ENCODE measurements around the gene C2orf81. TPM values are rescaled to one million over a fixed set of nuclear protein-coding genes. Genes with fewer than 3 reads are reported as not detected.

Gene C2orf81
- total RNA-seq, 1 experiment from 2014 or later: not detected

Other genes starting within 250 kb of the C2orf81 start
- 95.6 and 187 TPM in 2 replicates for gene MOB1A, start 242.7 kb downstream of the C2orf81 start, total RNA-seq (2014; rRNA removed; shearing (Covaris generic); ENCODE audit: low replicate concordance)
- gene MTHFD2, start 223.0 kb downstream of the C2orf81 start, total RNA-seq (2014; rRNA removed; shearing (Covaris generic); ENCODE audit: low replicate concordance): 445 and 448 TPM in 2 replicates
- under 0.01 TPM in 1 of 2 replicates, not detected in the other for gene SLC4A5, start 78.2 kb downstream of the C2orf81 start, total RNA-seq (2014; rRNA removed; shearing (Covaris generic); ENCODE audit: low replicate concordance)
- gene DCTN1, start 41.3 kb downstream of the C2orf81 start, total RNA-seq (2014; rRNA removed; shearing (Covaris generic); ENCODE audit: low replicate concordance): 99.3 and 150 TPM in 2 replicates
- gene WDR54, start 111 bp upstream of the C2orf81 start, total RNA-seq (2014; rRNA removed; shearing (Covaris generic); ENCODE audit: low replicate concordance): 25.3 and 26.9 TPM in 2 replicates
- gene RTKN, start 20.3 kb upstream of the C2orf81 start, total RNA-seq (2014; rRNA removed; shearing (Covaris generic); ENCODE audit: low replicate concordance): 8.8 and 12.7 TPM in 2 replicates
- gene INO80B, start 33.5 kb upstream of the C2orf81 start, total RNA-seq (2014; rRNA removed; shearing (Covaris generic); ENCODE audit: low replicate concordance): 14.0 and 60.4 TPM in 2 replicates
- gene WBP1, start 36.8 kb upstream of the C2orf81 start, total RNA-seq (2014; rRNA removed; shearing (Covaris generic); ENCODE audit: low replicate concordance): 7.5 and 15.4 TPM in 2 replicates
- 23.0 and 51.6 TPM in 2 replicates for gene MOGS, start 43.8 kb upstream of the C2orf81 start, total RNA-seq (2014; rRNA removed; shearing (Covaris generic); ENCODE audit: low replicate concordance)
- gene MRPL53, start 51.1 kb upstream of the C2orf81 start, total RNA-seq (2014; rRNA removed; shearing (Covaris generic); ENCODE audit: low replicate concordance): 33.7 and 48.9 TPM in 2 replicates
- 6.8 and 10.8 TPM in 2 replicates for gene CCDC142, start 61.4 kb upstream of the C2orf81 start, total RNA-seq (2014; rRNA removed; shearing (Covaris generic); ENCODE audit: low replicate concordance)
- gene TTC31, start 61.5 kb upstream of the C2orf81 start, total RNA-seq (2014; rRNA removed; shearing (Covaris generic); ENCODE audit: low replicate concordance): 8.6 and 16.3 TPM in 2 replicates
- gene LBX2, start 78.0 kb upstream of the C2orf81 start, total RNA-seq (2014; rRNA removed; shearing (Covaris generic); ENCODE audit: low replicate concordance): 0.95 and 1.2 TPM in 2 replicates
- gene PCGF1, start 86.1 kb upstream of the C2orf81 start, total RNA-seq (2014; rRNA removed; shearing (Covaris generic); ENCODE audit: low replicate concordance): 23.9 and 24.4 TPM in 2 replicates
- 0.07 and 1.2 TPM in 2 replicates for gene TLX2, start 92.8 kb upstream of the C2orf81 start, total RNA-seq (2014; rRNA removed; shearing (Covaris generic); ENCODE audit: low replicate concordance)
- gene DQX1, start 104.6 kb upstream of the C2orf81 start, total RNA-seq (2014; rRNA removed; shearing (Covaris generic); ENCODE audit: low replicate concordance): not detected in 2 replicates
- 70.0 and 143 TPM in 2 replicates for gene AUP1, start 108.1 kb upstream of the C2orf81 start, total RNA-seq (2014; rRNA removed; shearing (Covaris generic); ENCODE audit: low replicate concordance)
- gene HTRA2, start 108.3 kb upstream of the C2orf81 start, total RNA-seq (2014; rRNA removed; shearing (Covaris generic); ENCODE audit: low replicate concordance): 49.9 and 53.9 TPM in 2 replicates
- 17.8 and 22.9 TPM in 2 replicates for gene LOXL3, start 132.3 kb upstream of the C2orf81 start, total RNA-seq (2014; rRNA removed; shearing (Covaris generic); ENCODE audit: low replicate concordance)
- 10.9 and 21.9 TPM in 2 replicates for gene DOK1, start 133.1 kb upstream of the C2orf81 start, total RNA-seq (2014; rRNA removed; shearing (Covaris generic); ENCODE audit: low replicate concordance)
- gene M1AP, start 226.7 kb upstream of the C2orf81 start, total RNA-seq (2014; rRNA removed; shearing (Covaris generic); ENCODE audit: low replicate concordance): not detected in 2 replicates
- 1.8 and 1.9 TPM in 2 replicates for gene SEMA4F, start 232.6 kb upstream of the C2orf81 start, total RNA-seq (2014; rRNA removed; shearing (Covaris generic); ENCODE audit: low replicate concordance)